Activated CD4-positive, alpha-beta T cell treated with anti-CD3 and anti-CD28 coated beads for 36 hours (primary cell): ENCODE measurements around the gene VSTM2B. TPM values are rescaled to one million over a fixed set of nuclear protein-coding genes. Genes with fewer than 3 reads are reported as not detected.
A peak's percentile ranks its signal among the peaks of the same experiment; 100 is the strongest.

Experiments
- ATAC-seq: fragments of 200-7000 bp; cut with Tn5 transposase; one replicate; pipeline ENCODE4 v1.10.0; 2021; ENCODE audit warnings: mild to moderate bottlenecking, moderate library complexity
- CTCF ChIA-PET: fragments of 350-600 bp; sonication (Branson Sonifier 250); formaldehyde crosslinking; loops from one replicate; lab custom pipeline; 2021; ENCODE audit warnings: antibody characterized with exemption; lab: Charles Lee
- POLR2A ChIA-PET: fragments of 350-600 bp; sonication (Branson Sonifier 250); formaldehyde crosslinking; loops from one replicate; lab custom pipeline; 2021; ENCODE audit warnings: antibody characterized with exemption, inconsistent platforms; lab: Charles Lee
- DNase-seq: peaks from one replicate; pipeline ENCODE4 v3.0.0-alpha.2; 2020
- H3K27ac Mint-ChIP-seq: one replicate; pipeline ENCODE4 v1.8.0; 2021; ENCODE audit warnings: mixed read lengths
- H3K27me3 Mint-ChIP-seq: one replicate; pipeline ENCODE4 v1.8.0; 2021; ENCODE audit warnings: mixed read lengths
- H3K36me3 Mint-ChIP-seq: one replicate; pipeline ENCODE4 v1.8.0; 2021; ENCODE audit warnings: low read depth, mixed read lengths
- H3K4me1 Mint-ChIP-seq: one replicate; pipeline ENCODE4 v1.8.0; 2021; ENCODE audit warnings: mixed read lengths
- H3K4me3 Mint-ChIP-seq: one replicate; pipeline ENCODE4 v1.8.0; 2021; ENCODE audit warnings: mild to moderate bottlenecking, moderate library complexity, mixed read lengths
- H3K9me3 Mint-ChIP-seq: one replicate; pipeline ENCODE4 v1.8.0; 2021; ENCODE audit warnings: low read depth, mixed read lengths
- intact Hi-C, 2 experiments: fragments of 100-400 bp; cut with DNase I in 1 of 2; cut with micrococcal nuclease in 1 of 2; formaldehyde crosslinking; loops; one replicate each; pipeline versions ENCODE4 v1.14.2 to v1.15.1; 2022 to 2024; cut with DNase I, micrococcal nuclease
- total RNA-seq, 2 experiments: library from RNA; stranded (reverse); gene quantifications; one replicate each; pipeline ENCODE4 v1.2.3, GENCODE V29; 2021

The VSTM2B gene
- total RNA-seq, 2 experiments from 2014 or later: not detected

DNA sequence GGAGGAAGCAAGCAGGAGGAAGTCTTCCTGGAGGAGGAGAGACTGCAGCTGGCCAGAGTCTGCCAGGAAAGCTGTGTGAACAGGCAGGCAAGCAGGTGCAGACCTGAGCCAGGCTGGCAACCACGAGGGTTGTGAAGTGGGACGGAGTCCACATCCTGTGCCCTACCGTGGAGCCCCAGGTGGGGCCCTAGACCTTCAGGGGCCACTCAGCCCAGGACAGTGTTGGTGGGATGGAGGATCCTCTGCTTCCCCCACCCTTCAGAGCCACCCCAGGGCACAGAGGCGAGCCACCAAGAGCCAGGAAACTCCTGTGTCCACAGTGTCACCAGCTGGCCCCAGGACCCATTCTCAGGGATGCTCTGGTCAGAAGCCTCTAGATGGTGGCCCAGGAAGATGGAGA lies 8.4 kb upstream of the VSTM2B start:
- ChIA-PET POLR2A (no interaction called here), CTCF (no interaction called here)
- Mint-ChIP-seq H3K4me1 (no peaks in the 10 kb centered on the region), H3K27me3 (peaks cover 7% of the 10 kb centered on the region), H3K4me3 (no peak overlapping the region), H3K36me3 (no peaks in the 10 kb centered on the region), H3K27ac (no peak overlapping the region), H3K9me3 (no peaks in the 10 kb centered on the region)
- DNase-seq (no peak), ATAC-seq (no peak)
- intact Hi-C loops: no loop called here

DNA sequence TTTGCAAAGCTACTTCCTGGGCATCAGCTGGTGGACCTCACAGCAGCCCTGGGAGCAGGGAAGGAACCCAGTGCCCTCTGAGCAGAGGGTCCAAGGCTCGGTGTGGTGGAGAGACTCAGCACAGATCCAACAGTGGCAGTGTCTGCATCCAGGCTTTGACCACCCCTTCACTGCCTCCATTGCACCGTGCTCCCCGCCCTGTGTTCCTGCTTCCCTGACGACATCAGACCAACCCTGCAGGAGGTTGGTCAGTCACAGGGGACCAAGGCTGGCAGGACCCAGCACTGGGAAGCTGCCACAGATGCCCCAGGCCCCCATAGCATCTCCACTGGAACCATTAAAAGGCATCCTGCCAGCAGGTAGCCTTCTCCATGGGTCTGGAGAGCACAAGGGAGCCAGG lies 7.8 kb upstream of the VSTM2B start:
- DNase-seq: no peak
- Mint-ChIP-seq H3K36me3 (no peaks in the 10 kb centered on the region), H3K9me3 (no peaks in the 10 kb centered on the region), H3K4me3 (no peak overlapping the region), H3K27me3 (peaks cover 10% of the 10 kb centered on the region), H3K4me1 (no peaks in the 10 kb centered on the region), H3K27ac (no peak overlapping the region)
- ChIA-PET CTCF (no interaction called here), POLR2A (no interaction called here)
- no peak for ATAC-seq
- intact Hi-C loops: no loop called here

DNA sequence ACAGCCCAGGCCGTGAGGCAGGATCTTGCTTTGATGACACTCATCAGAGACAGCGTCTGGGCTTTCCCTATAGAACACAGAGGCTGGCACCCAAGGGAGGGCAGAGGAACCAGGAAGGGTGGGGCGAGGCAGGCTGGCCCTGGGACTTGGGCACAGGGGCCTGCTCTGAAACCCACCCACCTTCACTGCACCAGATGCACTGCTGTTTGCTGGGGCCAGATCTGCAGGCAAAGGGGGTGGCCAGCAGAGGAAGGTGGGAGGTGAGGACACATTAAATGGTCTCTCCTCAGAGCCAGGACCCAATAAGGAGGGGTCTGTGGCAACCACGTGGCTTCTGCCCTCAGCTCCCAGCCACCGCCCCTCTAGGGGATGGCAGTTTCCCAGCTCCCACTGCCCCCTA lies 6.6 kb upstream of the VSTM2B start:
- H3K9me3 Mint-ChIP-seq: no peaks in the 10 kb centered on the region
- H3K27ac Mint-ChIP-seq: no peak overlapping the region
- ATAC-seq (no peak), DNase-seq (no peak)
- ChIA-PET CTCF (interaction anchor here (0.7 kb wide), 1 partner anchor 77 kb away, joined by 3 read pairs; no protein-coding TSS in a partner anchor), POLR2A (no interaction called here)
- no peaks in the 10 kb centered on the region for H3K36me3 Mint-ChIP-seq
- H3K4me1 Mint-ChIP-seq: no peaks in the 10 kb centered on the region
- no peak overlapping the region for H3K4me3 Mint-ChIP-seq
- intact Hi-C loops: no loop called here
- H3K27me3 Mint-ChIP-seq: peaks cover 22% of the 10 kb centered on the region

DNA sequence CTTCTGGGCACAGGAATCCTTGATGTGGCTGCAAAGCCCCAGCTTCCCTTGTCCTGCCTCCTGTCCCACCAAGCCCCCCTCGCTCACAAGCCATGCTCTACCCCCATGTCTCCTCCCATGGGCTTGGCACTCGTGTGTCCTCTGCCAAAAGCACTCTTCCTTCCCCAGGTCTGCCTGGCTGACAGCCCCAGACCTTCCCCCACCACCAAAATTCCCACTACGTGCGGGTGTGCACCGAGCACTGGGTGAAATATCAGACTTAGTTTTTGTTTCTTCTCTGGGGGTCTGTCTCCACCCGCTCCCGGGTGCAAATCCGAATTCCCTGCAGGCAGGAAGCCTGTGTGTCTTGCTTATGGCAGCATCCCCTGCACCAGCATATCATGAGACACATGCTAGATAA lies 5.9 kb upstream of the VSTM2B start:
- H3K4me1 Mint-ChIP-seq: peaks cover under 1% of the 10 kb centered on the region
- CTCF ChIA-PET: no interaction called here
- H3K36me3 Mint-ChIP-seq: no peaks in the 10 kb centered on the region
- H3K27ac Mint-ChIP-seq: no peak overlapping the region
- no peak overlapping the region for H3K4me3 Mint-ChIP-seq
- no peak for DNase-seq
- ATAC-seq: no peak
- intact Hi-C loops: loop anchor here in 1 of 2 experiments (10.0 kb wide), 2 partner anchors 55 to 215 kb away; no protein-coding TSS in a partner anchor
- H3K9me3 Mint-ChIP-seq: no peaks in the 10 kb centered on the region
- POLR2A ChIA-PET: no interaction called here
- H3K27me3 Mint-ChIP-seq: peaks cover 28% of the 10 kb centered on the region

DNA sequence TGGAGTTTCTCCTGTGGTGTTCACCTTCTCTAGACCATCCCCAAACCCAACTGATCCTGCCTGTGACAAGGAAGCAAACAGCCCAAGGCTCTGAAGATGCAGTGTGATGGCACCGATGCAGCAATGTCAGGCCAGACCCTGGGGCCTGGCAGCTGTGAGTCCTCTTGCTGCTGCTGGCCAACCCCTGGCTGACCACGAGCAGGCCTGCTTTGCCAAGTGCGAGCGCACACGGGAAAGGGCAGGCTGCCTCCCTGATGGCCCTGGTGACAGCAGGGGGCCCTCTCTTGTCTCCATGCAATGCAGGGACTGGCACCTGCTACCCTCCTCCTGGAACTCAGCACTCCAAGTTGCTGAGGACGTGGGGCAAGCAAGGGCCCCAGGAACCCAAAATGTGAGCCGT lies 5.4 kb upstream of the VSTM2B start:
- no peak for DNase-seq

DNA sequence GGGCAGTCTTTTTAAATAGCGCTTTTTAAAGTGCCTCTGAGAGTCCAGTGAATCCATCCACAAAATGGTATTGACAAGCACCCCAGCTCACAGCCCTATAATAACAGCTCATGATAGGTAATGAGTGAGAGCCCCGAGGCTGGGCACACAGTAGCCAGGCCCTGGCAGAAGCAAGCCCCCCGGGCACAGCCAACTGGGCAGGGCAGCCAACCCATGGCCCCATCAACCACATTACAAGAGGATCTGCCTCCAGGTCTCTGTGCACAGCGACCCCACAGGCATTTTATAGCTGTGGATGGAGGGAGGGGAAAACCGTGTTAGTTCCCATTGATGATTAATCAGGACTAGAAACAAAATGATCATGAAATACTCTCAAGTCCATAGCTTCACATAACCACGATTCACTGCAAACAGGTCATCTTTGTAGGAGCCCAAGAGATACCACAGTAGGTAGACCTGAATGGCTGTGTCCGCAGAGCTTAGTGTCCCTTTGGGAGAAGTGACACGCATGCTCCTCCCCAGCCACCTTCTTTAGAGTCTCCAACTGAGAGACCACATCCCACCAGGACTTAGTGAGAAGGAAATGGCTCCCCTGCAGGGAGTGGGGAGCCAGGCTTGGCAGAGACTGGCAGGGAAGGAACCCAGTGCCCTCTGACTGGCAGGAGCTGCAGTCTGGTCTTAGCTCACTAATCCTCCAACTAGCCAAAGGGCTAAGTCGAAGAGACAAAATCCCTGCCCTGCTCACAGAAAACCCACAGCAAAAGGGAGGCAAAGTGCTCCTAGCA lies 4.3 kb upstream of the VSTM2B start:
- Mint-ChIP-seq H3K4me1 (peaks cover 5% of the 10 kb centered on the region), H3K4me3 (no peak overlapping the region), H3K9me3 (no peaks in the 10 kb centered on the region), H3K36me3 (no peaks in the 10 kb centered on the region), H3K27ac (no peak overlapping the region), H3K27me3 (peaks cover 33% of the 10 kb centered on the region)
- DNase-seq (no peak), ATAC-seq (no peak)
- intact Hi-C loops: loop anchor here (2.0 to 10.0 kb wide), 3 partner anchors 57 to 265 kb away; no protein-coding TSS in a partner anchor
- CTCF ChIA-PET: interaction anchor here (0.7 to 0.8 kb wide), 2 partner anchors 24 to 415 kb away, joined by 3 read pairs; no protein-coding TSS in a partner anchor
- POLR2A ChIA-PET: interaction anchor here (0.6 kb wide), 1 partner anchor 550 kb away, joined by 3 read pairs; no protein-coding TSS in a partner anchor

More for the DNA sequence above, 5.4 kb upstream of the VSTM2B start:
- peaks cover 30% of the 10 kb centered on the region for H3K27me3 Mint-ChIP-seq
- peaks cover 2% of the 10 kb centered on the region for H3K4me1 Mint-ChIP-seq
- H3K36me3 Mint-ChIP-seq: no peaks in the 10 kb centered on the region
- H3K9me3 Mint-ChIP-seq: no peaks in the 10 kb centered on the region
- no peak overlapping the region for H3K4me3 Mint-ChIP-seq
- POLR2A ChIA-PET: no interaction called here
- H3K27ac Mint-ChIP-seq: no peak overlapping the region
- ATAC-seq: no peak
- CTCF ChIA-PET: interaction anchor here (0.6 kb wide), 1 partner anchor 53 kb away, joined by 3 read pairs; no protein-coding TSS in a partner anchor
- intact Hi-C loops: loop anchor here in 1 of 2 experiments (10.0 kb wide), 2 partner anchors 56 to 216 kb away; no protein-coding TSS in a partner anchor

DNA sequence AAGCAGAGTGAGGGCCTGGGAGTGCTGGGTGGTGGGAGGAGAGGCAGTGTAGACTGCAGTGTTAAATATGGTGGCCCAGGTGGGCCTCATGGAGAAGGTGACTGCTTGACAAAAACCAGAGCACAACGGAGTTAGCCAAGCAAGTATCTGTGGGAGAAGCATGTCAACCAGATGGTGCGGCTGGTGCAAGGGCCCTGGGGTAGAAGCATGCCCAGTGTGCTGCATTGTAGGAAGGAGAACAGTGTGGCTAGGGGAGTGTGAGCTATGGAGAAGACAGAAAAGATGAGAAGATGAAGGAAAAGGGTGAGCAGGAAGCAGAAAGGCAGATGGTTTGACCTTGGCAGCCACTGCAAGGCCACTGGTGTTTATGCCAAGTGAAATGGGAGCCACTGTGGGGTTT lies 2.2 kb upstream of the VSTM2B start:
- H3K27me3 Mint-ChIP-seq: peaks cover 46% of the 10 kb centered on the region

DNA sequence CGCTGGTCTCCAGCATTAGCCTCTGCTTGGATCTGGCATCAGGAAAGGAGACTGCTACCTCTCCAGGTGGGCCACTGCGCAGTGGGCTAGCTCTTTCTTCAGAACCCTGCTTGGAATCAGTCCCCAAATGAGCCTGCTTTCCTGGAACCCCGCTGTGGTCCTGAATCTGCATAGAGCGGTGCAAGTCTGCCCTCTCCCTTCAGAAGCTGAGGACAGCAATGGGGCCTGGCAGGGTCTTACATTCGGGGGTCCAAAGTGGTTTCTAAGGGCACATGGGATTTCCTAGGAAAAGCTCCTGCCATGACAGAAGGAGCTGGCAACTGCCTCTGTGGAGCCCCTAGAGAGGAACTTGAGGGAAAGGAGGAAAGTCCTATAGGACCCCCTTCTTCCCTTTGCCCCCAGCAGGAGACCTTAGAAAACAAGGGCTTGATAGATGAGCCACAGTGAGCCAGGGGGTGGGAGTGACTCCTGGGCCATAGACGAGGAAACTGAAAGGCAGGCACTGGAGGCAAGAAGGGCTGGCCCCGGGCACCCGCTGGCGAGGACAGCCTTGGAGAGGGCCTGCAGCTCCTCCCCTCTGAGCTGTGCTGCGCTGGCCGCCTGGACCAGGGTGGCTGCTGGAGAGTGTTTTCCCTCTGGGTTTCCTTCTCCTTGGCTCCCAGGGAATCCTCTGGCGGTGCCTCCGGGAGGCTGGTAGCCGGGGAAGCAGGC lies 1.4 kb upstream of the VSTM2B start:
- ATAC-seq: no peak
- Mint-ChIP-seq H3K27me3 (peaks cover 52% of the 10 kb centered on the region), H3K4me3 (no peak overlapping the region), H3K36me3 (peaks cover 4% of the 10 kb centered on the region), H3K4me1 (peaks cover 21% of the 10 kb centered on the region), H3K27ac (no peak overlapping the region), H3K9me3 (no peaks in the 10 kb centered on the region)
- intact Hi-C loops: loop anchor here in 1 of 2 experiments (10.0 kb wide), 2 partner anchors 60 to 220 kb away; no protein-coding TSS in a partner anchor
- CTCF ChIA-PET: no interaction called here
- DNase-seq: no peak
- POLR2A ChIA-PET: interaction anchor here (0.5 kb wide), 1 partner anchor 140 kb away, joined by 4 read pairs; no protein-coding TSS in a partner anchor

More for the DNA sequence above, 2.2 kb upstream of the VSTM2B start:
- DNase-seq: no peak
- Mint-ChIP-seq H3K27ac (no peak overlapping the region), H3K4me3 (no peak overlapping the region), H3K9me3 (no peaks in the 10 kb centered on the region), H3K4me1 (peaks cover 15% of the 10 kb centered on the region), H3K36me3 (no peaks in the 10 kb centered on the region)
- intact Hi-C loops: loop anchor here (2.0 to 10.0 kb wide), 3 partner anchors 59 to 267 kb away; no protein-coding TSS in a partner anchor
- no peak for ATAC-seq
- CTCF ChIA-PET: interaction anchor here (1.2 kb wide), 1 partner anchor 10 kb away, joined by 4 read pairs; no protein-coding TSS in a partner anchor
- POLR2A ChIA-PET: no interaction called here

DNA sequence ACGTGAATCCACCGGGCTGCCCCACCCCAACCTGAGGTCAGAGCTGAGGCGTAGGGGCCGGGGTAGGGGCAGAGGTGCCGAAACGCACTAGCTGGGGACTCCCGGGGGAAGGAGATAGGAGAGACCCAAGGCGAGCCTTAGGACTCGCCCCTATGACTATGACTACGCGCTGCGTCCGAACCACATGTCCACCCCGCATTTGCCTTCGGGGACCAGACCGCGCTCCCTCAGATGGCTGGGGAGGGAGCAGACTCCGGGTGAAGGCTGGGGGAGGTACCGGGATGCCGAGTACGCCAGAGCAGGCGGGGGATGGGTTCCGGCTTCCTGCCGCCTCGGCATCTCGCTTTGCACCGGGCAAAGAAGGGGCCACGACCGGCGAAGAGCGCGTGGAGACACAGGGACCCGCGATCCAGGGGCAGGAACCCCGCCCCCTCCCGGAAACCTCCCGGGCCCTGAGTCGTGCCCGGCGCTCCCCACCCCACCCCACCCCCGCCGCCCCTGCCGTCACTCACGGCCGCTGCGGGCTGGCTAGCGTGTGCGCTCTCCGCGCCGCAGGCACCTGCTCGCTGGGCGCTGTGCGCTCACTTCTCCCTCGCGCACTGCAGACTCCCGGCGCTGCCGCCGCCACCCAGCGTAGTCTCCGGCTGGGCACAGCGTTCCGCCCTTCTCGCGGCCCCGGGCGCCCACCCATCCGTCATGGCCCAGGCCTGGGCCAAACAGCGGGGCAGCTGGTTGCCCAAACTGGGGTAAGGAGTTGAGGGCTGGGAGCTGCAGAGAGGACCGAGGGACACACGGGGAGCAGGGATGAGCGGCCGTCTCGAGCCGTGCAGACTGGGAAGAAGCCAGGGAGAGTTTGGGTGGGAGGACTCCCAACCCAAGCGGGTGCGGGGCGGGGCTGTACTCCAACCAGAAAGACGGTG lies 622 bp upstream of the VSTM2B start:
- Mint-ChIP-seq H3K36me3 (peaks cover 5% of the 10 kb centered on the region), H3K27ac (no peak overlapping the region), H3K9me3 (no peaks in the 10 kb centered on the region), H3K27me3 (peaks cover 55% of the 10 kb centered on the region), H3K4me1 (peaks cover 22% of the 10 kb centered on the region), H3K4me3 (peak overlapping the region; percentile 35)
- POLR2A ChIA-PET: interaction anchor here (0.5 kb wide), 1 partner anchor 139 kb away, joined by 4 read pairs; no protein-coding TSS in a partner anchor
- CTCF ChIA-PET: no interaction called here
- DNase-seq (peak; percentile 37), ATAC-seq (no peak)
- intact Hi-C loops: loop anchor here (5.0 to 10.0 kb wide), 7 partner anchors 60 to 1827 kb away; partner anchors contain the start of gene UQCRFS1 (in 1 of the 2)

DNA sequence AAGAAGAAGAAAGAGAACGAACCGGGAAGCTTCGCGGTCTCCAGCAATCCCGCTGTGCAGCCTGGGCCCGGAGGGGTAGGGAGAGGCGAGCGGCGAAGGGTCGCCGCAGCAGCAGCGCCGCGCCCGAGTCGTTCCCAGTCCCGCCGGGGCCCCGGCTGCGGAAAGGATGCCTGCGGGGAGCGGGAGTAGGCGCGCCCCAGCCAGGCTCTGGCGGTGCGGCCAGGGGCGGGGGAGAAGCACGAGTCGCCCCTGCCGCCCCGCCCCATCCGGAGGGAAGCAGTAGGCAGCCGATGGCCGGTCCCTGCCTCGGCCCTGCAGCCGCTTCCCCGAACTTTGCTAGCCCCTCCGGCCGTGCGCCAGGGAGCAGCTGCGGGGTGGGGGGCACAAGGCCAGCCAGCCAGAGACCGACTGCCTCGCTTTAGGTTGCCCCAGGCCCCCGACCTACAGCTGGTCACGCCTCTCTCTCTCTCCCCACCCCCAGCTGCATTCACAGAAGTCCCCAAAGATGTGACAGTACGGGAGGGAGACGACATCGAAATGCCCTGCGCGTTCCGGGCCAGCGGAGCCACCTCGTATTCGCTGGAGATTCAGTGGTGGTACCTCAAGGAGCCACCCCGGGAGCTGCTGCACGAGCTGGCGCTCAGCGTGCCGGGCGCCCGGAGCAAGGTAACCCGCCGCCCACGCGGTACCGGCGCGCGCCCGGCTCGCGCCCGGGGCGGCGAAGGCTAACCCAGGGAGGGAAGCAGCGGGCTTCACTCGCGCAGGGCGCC lies 1.1 kb downstream of the VSTM2B start:
- H3K27me3 Mint-ChIP-seq: peaks cover 65% of the 10 kb centered on the region
- no peaks in the 10 kb centered on the region for H3K9me3 Mint-ChIP-seq
- peak; percentile 32 for ATAC-seq
- intact Hi-C loops: loop anchor here (5.0 to 10.0 kb wide), 7 partner anchors 60 to 1825 kb away; partner anchors contain the start of gene UQCRFS1 (in 1 of the 2)
- H3K36me3 Mint-ChIP-seq: peaks cover 5% of the 10 kb centered on the region
- no peak overlapping the region for H3K27ac Mint-ChIP-seq
- ChIA-PET POLR2A (no interaction called here), CTCF (interaction anchor here (0.7 to 1.7 kb wide), 5 partner anchors 16 to 378 kb away, joined by 3 to 4 read pairs (median 3); no protein-coding TSS in a partner anchor)
- H3K4me1 Mint-ChIP-seq: peaks cover 22% of the 10 kb centered on the region
- peak; percentile 73 for DNase-seq
- no peak overlapping the region for H3K4me3 Mint-ChIP-seq
